GM12873 (cell line): ENCODE results near the gene FYB2.

ENCODE experiments used
- CTCF ChIP-seq: IDR thresholded peaks from 2 replicates; pipeline ENCODE4 v1.5.1; 2012; ENCODE audit warnings: low read depth, mild to moderate bottlenecking, moderate library complexity, low read length, control low read depth; ENCODE audit not compliant: insufficient read depth; ENCODE audit errors: missing control alignments

FYB2 gene

GRCh38 chr1:56688522-56689026 is 130.6 kb downstream of the FYB2 start:
- TF ChIP-seq CTCF: no peak

GRCh38 chr1:56686169-56686568 is 133.0 kb downstream of the FYB2 start:
- TF ChIP-seq CTCF: no peak

- TF ChIP-seq CTCF: no peak
These were observed 135.6 kb downstream of the FYB2 start for GRCh38 chr1:56683569-56683968.

GRCh38 chr1:56676571-56677035 is 142.6 kb downstream of the FYB2 start:
- TF ChIP-seq CTCF: no peak

- no peak for TF ChIP-seq CTCF
These were observed 143.4 kb downstream of the FYB2 start for GRCh38 chr1:56675763-56676162.

- no peak for TF ChIP-seq CTCF
These were observed 146.6 kb downstream of the FYB2 start for GRCh38 chr1:56672579-56672978.

GRCh38 chr1:56671542-56671941 is 147.7 kb downstream of the FYB2 start:
- TF ChIP-seq CTCF: no peak
